ENCODE results near the gene ABLIM3. TPM values are rescaled to one million over a fixed set of nuclear protein-coding genes. Genes with fewer than 3 reads are reported as not detected.
A peak's percentile ranks its signal among the peaks of the same experiment; 100 is the strongest.

ABLIM3 gene
- total and polyA plus RNA-seq, 2 of the 8 experiments (the other 6 are each of a cell fraction or from before 2014, with no cell fraction given): 0.36 to 0.56 TPM

GRCh38 chr5:149271195-149271715 lies 130.0 kb downstream of the ABLIM3 start (continued):
- peak in 1 of 2 experiments; percentile 83; a peak in 1 of 4 replicates for TF ChIP-seq HDAC2 (IDR thresholded peaks at IDR 0.05; ENCODE audit: borderline replicate concordance in 1 of 2, low read depth in 2 of 2, low read length in 2 of 2)
- no peak for TF ChIP-seq NANOG (IDR thresholded peaks at IDR 0.05; ENCODE audit: insufficient read depth, low read depth, low read length, poor library complexity, severe bottlenecking)
